Panc1 (cell line): ENCODE measurements around the gene CYP2C18.

Source experiments
- POLR2AphosphoS5 ChIP-seq: IDR thresholded peaks from 2 replicates; pipeline ENCODE4 v1.6.1; 2012; ENCODE audit warnings: mild to moderate bottlenecking, low read depth, low read length, moderate library complexity
- TF ChIP-seq, protein P1 (sequence below): fragments of 450-650 bp; IDR thresholded peaks from 2 replicates; pipeline ENCODE4 v1.5.1; 2017; ENCODE audit warnings: mild to moderate bottlenecking

DNA sequence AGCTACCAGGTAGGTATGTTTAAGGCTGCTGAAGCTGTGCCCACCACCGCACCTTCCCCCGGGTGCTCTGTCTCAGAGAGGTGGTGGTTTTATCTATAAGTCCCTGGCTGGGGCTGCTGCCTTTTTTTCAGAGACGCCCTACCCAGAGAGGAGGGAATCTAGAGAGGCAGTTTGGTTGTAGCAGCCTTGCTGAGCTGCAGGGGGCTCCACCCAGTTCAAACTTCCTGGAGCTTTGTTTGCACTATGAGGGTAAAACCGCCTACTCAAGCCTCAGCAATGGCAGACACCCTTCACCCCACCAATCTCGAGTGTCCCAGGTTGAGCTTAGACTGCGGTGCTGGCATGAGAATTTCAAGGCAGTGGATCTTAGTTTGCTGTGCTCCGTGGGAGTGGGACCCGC is 43.6 kb upstream of the CYP2C18 start:
- TF ChIP-seq POLR2AphosphoS5, result no peak
- TF ChIP-seq, protein P1, sequence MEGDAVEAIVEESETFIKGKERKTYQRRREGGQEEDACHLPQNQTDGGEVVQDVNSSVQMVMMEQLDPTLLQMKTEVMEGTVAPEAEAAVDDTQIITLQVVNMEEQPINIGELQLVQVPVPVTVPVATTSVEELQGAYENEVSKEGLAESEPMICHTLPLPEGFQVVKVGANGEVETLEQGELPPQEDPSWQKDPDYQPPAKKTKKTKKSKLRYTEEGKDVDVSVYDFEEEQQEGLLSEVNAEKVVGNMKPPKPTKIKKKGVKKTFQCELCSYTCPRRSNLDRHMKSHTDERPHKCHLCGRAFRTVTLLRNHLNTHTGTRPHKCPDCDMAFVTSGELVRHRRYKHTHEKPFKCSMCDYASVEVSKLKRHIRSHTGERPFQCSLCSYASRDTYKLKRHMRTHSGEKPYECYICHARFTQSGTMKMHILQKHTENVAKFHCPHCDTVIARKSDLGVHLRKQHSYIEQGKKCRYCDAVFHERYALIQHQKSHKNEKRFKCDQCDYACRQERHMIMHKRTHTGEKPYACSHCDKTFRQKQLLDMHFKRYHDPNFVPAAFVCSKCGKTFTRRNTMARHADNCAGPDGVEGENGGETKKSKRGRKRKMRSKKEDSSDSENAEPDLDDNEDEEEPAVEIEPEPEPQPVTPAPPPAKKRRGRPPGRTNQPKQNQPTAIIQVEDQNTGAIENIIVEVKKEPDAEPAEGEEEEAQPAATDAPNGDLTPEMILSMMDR, result no peak
